ENCODE results near the gene TRAK1.

TRAK1 gene

GRCh38 chr3:42192334-42193200, 101.4 kb downstream of the TRAK1 start:
- in situ Hi-C loops (cut with MboI; ENCODE audit: low sequenced_read_pairs), result no loop called here

- in situ Hi-C loops (cut with MboI; ENCODE audit: low sequenced_read_pairs), result no loop called here
Measured at GRCh38 chr3:42194943-42195510, 103.9 kb downstream of the TRAK1 start.

GRCh38 chr3:42195879-42196330, 104.7 kb downstream of the TRAK1 start:
- in situ Hi-C loops (cut with MboI; ENCODE audit: low sequenced_read_pairs), result no loop called here

- in situ Hi-C loops (cut with MboI; ENCODE audit: low sequenced_read_pairs), result no loop called here
Measured at GRCh38 chr3:42198709-42199108, 107.6 kb downstream of the TRAK1 start.

- in situ Hi-C loops (cut with MboI; ENCODE audit: low sequenced_read_pairs), result no loop called here
Measured at GRCh38 chr3:42202217-42202865, 111.2 kb downstream of the TRAK1 start.

- in situ Hi-C loops (cut with MboI; ENCODE audit: low sequenced_read_pairs), result no loop called here
Measured at GRCh38 chr3:42204867-42205599, 113.9 kb downstream of the TRAK1 start.

GRCh38 chr3:42205800-42206514, 114.8 kb downstream of the TRAK1 start:
- in situ Hi-C loops (cut with MboI; ENCODE audit: low sequenced_read_pairs), result no loop called here

- in situ Hi-C loops (cut with MboI; ENCODE audit: low sequenced_read_pairs), result no loop called here
Measured at GRCh38 chr3:42209917-42210316, 118.8 kb downstream of the TRAK1 start.

GRCh38 chr3:42210726-42211125, 119.6 kb downstream of the TRAK1 start:
- in situ Hi-C loops (cut with MboI; ENCODE audit: low sequenced_read_pairs), result no loop called here

- in situ Hi-C loops (cut with MboI; ENCODE audit: low sequenced_read_pairs), result no loop called here
Measured at GRCh38 chr3:42213417-42213816, 122.3 kb downstream of the TRAK1 start.

GRCh38 chr3:42214064-42214463, 122.9 kb downstream of the TRAK1 start:
- in situ Hi-C loops (cut with MboI; ENCODE audit: low sequenced_read_pairs), result no loop called here

GRCh38 chr3:42214565-42215283, 123.6 kb downstream of the TRAK1 start:
- in situ Hi-C loops (cut with MboI; ENCODE audit: low sequenced_read_pairs), result no loop called here

GRCh38 chr3:42216302-42216701, 125.1 kb downstream of the TRAK1 start:
- in situ Hi-C loops (cut with MboI; ENCODE audit: low sequenced_read_pairs), result no loop called here

- in situ Hi-C loops (cut with MboI; ENCODE audit: low sequenced_read_pairs), result no loop called here
Measured at GRCh38 chr3:42216931-42217333, 125.8 kb downstream of the TRAK1 start.

- in situ Hi-C loops (cut with MboI; ENCODE audit: low sequenced_read_pairs), result no loop called here
Measured at GRCh38 chr3:42220436-42221121, 129.4 kb downstream of the TRAK1 start.

- in situ Hi-C loops (cut with MboI; ENCODE audit: low sequenced_read_pairs), result no loop called here
Measured at GRCh38 chr3:42222942-42223693, 132.0 kb downstream of the TRAK1 start.

- in situ Hi-C loops (cut with MboI; ENCODE audit: low sequenced_read_pairs), result no loop called here
Measured at GRCh38 chr3:42224178-42224577, 133.0 kb downstream of the TRAK1 start.

- in situ Hi-C loops (cut with MboI; ENCODE audit: low sequenced_read_pairs), result loop anchor here (25.0 kb wide), 1 partner anchor 312 kb away; no protein-coding TSS in a partner anchor
Measured at GRCh38 chr3:42224658-42225421, 133.7 kb downstream of the TRAK1 start.

All from HL-60/S4 (cell line).